HG02885 (cell line): Measurements from ENCODE around the gene ACTN4.
"Not testable (repeated sequence)": the region's sequence is repeated elsewhere in the genome, so short reads cannot be mapped to it uniquely, and the experiment has no call there.

ENCODE experiments used
- ATAC-seq: cut with Tn5 transposase; IDR thresholded peaks from one replicate; pipeline ENCODE4 v1.9.1; 2021; ENCODE audit warnings: mild to moderate bottlenecking; ENCODE audit not compliant: unreplicated experiment, poor library complexity

Gene ACTN4

GRCh38 chr19:38743394-38744297 is 96.2 kb downstream of the ACTN4 start:
- no peak for ATAC-seq

DNA sequence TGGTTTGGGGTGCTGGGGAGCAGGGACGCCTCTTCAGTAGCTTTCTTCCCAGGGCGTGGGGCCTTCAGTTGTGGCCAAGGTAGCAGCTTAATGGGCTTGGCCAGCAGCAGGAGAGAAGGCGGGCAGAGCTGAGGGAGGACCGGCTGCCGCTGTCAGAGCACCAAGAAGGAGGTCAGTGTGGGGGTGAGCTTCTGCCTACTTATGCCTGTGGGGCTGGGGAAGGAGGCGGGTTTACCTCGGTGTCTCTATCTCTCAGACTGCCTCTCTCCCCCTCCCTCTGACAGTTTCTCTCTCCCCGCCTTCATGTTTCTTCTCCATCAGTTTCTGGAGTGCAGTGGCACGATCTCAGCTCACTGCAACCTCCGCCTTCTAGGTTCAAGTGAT is 96.8 kb downstream of the ACTN4 start, which contains the start of gene CAPN12:
TSS of gene CAPN12 (minus strand) at position 177 of the 384 bp plus-strand sequence. CDS start 309 bp downstream, outside the sequence.
- ATAC-seq, result no peak

- no peak for ATAC-seq
Measured at GRCh38 chr19:38744874-38745273, 97.4 kb downstream of the ACTN4 start.

DNA sequence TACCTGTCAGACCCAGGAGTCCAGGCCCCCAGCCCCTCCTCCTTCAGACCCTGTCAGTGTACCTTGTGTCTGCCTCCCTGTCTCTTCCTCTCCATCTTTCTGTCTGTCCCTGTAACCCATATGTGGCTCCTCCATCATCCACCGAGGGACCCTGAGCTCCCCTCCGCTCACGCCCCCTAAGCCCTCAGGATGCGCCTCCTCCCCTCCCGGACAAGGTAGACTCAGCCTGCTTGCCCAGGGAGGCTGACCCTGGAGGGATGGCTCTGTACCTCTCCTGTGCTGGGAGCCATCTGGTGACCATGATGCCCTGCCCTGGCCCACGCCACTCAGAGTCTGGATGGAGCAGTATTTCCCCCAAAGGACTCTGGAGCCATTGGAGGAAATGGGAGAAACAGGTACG is 97.9 kb downstream of the ACTN4 start:
- ATAC-seq, result no peak

DNA sequence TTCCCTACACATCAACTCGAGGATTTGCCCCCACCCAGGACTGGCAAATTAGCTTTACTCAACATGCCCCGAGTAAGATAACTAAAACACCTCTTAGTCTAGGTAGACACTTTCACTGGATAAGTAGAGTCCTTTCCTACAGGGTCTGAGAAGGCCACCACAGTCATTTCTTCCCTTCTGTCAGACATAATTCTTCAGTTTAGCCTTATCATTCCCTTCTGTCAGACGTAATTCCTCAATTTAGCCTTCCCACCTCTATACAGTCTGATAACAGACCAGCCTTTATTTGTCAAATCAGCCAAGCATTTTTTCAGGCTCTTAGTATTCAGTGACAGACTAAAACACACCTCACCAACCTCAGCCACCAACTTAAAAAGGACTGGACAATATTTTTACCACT is 106.3 kb downstream of the ACTN4 start:
- not testable (repeated sequence) for ATAC-seq

DNA sequence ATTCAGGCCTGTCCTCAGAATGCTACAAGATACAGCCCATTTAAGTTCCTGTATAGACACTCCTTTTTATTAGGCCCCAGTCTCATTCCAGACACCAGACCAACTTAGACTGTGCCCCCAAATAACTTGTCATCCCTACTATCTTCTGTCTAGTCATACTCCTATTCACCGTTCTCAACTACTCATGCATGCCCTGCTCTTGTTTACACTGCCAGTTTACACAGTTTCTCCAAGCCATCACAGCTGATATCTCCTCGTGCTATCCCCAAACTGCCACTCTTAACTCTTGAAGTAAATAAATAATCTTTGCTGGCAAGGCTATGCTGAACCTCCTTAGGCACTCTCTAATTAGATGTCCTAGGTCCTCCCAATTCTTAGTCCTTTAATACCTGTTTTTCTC is 106.7 kb downstream of the ACTN4 start:
- not testable (repeated sequence) for ATAC-seq

DNA sequence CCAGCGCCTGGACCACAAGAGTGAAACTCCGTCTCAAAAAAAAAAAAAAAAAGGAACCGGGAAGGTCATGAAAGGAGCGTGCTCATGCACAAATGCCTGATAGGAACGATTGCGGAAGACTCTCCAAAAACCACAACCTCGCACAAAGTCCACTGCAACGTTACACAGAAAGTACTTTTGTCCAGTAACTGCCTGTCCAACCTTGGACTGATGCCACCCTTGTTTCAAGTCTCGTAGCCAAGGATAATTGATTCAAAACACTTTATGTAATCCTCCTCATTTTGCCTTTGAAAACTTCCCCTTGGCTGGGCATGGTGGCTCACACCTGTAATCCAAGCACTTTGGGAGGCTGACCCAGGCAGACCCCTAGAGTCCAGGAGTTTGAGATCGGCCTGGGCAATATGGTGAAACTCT is 112.1 kb downstream of the ACTN4 start:
- no peak for ATAC-seq

DNA sequence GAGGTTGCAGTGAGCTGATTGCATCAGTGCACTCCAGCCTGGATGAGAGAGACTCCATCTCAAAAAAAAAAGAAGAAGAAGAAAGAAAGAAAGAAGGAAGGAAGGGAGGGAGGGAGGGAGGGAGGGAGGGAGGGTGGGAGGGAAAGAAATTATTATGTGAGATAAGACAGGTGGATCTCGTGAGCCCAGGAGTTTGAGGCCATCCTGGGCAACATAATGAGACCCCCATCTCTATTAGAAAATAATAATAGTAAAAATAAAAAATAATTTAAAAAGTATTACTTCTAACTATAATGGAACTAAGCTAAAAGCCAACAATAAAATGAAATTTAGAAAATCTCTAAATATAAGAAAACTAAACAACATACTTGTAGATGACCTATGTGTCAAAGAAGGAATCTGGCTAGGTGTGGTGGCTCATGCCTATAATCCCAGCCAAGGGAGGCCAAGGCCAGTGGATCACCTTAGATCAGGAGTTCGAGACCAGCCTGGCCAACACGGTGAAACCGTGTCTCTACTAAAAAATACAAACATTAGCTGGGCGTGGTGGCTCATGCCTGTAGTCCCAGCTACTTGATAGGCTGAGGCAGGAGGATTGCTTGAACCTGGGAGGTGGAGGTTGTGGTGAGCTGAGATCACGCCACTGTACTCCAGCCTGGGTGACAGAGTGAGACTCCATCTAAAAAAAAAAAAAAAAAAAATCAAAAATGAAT is 113.5 kb downstream of the ACTN4 start:
- not testable (repeated sequence) for ATAC-seq

DNA sequence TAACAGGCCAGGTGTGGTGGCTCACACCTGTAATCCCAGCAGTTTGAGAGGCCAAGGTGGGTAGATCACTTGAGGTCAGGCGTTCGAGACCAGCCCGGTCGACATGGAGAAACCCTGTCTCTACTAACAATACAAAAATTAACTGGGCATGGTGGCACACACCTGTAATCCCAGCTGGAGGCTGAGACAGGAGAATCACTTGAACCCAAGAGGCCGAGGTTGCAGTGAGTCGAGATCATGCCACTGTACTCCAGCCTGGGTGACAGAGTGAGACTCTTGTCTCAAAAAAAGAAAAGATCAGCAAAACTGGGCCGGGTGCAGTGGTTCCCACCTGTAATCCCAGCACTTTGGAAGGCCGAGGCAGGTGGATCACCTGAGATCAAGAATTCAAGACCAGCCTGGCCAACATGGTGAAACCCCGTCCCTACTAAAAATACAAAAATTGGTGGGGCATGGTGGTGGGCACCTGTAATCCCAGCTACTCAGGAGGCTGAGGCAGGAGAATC is 114.5 kb downstream of the ACTN4 start:
- not testable (repeated sequence) for ATAC-seq

- no peak for ATAC-seq
Measured at GRCh38 chr19:38763795-38764220, 116.4 kb downstream of the ACTN4 start.

DNA sequence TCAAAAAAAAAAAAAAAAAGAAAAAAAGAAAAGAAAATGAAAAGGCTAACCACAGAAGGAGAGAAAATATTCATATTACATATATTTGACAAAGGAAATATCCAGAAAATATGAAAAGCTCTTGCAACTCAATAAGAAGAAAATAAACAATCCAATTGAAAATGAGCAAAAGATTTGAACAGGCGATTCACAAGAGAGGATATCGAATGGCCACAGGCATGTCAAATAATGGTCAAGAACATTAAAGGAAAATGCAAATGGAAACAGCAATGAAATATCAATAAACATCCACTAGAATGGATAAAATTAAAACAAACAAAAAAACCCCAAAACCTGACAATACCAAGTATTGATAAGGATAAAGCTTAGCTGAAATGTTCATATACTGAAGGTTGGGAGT is 117.8 kb downstream of the ACTN4 start:
- no peak for ATAC-seq

DNA sequence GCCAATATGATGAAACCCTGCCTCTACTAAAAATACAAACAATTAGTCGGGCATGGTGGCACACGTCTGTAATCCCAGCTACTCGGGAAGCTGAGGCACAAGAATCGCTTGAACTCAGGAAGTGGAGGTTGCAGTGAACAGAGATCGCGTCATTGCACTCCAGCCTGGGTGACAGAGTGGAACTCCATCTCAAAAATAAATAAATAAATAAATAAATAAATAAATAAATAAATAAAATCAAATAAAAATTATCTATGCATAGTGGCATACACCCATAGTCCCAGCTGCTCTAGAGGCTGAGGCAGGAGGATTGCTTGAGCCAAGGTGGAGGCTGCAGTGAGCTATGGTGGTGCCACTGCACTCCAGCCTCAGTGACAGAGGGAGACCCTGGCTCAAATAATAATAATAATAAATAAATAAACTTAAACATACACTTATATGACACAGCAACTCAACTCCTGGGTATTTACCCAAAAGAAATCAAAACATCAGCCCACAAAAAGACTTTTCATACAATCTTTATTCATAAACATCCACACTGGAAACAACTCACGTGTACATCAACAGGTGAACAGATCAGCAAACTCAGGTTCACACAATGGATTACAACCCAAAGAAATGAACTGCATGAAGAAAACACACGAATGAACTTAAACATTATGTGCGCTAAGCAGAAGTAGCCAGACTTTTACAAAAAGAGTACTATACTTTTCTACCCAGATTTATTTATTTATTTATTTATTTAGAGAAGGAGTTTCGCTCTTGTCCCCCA is 119.0 kb downstream of the ACTN4 start:
- no peak for ATAC-seq

DNA sequence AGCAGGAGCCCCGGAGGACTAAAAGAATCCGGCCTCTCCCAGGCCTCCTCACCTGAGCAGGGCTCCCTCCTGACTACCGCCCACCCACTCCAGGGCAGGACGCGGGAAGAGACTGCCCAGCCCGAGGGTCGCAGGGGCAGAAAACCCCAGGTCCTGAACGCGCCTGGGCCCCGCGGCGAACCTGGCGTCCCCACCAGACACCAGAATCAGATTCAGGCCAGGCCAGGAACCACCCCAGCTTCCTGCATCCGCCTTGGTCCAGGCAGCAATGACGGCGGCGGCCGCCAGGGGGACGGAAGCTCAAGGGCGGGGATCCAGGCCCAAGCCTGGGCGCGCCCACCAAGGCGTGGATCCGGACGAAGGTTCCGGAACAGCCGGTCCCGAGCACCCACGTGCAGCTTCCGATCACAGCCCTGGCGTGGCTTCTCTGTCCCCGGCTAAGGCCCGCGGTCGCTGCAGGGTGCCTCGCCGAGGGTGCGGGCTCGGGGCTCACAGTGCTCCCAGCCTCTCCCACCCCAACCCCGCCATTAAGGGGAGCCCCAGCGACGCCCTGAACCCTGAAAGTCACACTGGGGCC is 122.3 kb downstream of the ACTN4 start:
- peak; percentile 67 for ATAC-seq

- peak; percentile 11 for ATAC-seq
Measured at GRCh38 chr19:38770228-38770948, 122.9 kb downstream of the ACTN4 start.

- ATAC-seq, result peak; percentile 66
Measured at GRCh38 chr19:38770949-38771275, 123.5 kb downstream of the ACTN4 start.

DNA sequence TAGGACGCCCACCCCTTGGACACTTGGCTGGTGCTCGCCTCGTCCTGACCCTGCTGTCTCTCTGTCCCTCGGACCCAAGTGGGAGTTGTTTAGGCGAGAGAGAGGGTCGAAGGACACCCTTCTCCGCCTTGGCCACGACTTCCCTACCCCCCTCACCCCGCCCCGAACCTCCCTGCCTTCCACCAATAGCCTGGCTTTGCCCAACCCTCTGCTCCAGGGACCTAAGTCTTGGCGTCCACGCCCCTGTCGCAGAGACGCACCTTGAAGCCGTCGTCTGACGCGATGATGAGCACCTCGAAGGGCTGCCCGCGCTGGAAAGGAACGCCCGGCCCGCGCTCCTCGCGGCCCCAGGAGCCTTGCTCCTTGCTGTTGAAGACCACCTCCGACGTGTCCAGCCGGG is 124.1 kb downstream of the ACTN4 start:
- not testable (repeated sequence) for ATAC-seq

- ATAC-seq, result no peak
Measured at GRCh38 chr19:38773469-38774177, 126.2 kb downstream of the ACTN4 start, which contains the start of gene LGALS7. LGALS7 (minus strand) TSS chr19:38773517; CDS start chr19:38773492, 25 bp downstream.

DNA sequence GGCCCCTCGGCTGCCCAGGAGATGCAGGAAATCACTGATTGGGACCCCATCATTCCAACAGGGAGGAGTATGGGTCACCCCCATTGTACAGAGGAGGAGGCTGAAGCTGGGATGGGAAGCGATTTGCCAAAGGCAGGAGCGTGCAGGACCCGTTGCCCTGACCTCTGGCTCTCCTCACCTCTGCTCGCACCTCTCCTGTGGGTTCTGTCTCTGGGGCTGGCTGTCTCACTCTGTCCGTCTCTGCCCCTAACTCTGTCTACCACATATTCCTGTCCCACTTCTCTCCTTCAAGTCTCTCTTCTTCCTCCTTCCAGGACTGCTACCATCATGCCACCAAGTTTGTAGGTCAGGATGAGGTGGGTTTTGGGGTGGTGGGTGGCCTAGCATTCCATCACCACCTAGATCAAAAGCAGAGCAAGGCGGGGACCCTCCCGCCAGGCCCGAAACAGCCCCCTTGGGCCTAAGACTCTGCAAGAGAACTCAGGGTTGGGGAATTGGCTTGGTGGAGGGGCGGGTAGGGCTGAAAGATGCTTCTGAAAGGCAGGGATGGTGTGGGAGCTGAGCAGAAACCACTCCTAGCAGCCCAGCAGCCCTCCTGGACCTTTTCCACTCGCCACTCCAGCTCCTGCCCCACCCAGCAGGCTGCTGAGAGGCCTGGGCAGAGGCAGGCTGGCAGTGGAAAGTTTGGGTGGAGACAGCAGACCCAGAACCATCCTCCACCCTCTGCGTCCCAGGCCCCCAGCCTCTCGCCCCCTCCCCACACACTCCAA is 126.9 kb downstream of the ACTN4 start:
- no peak for ATAC-seq
